Upper lobe of left lung (tissue), 4 donors: ENCODE data around the gene COBLL1.

Experiments
- EP300 ChIP-seq, 4 donors: sonication (generic); formaldehyde crosslinking; IDR thresholded peaks; one replicate each; pipeline ENCODE4 v1.5.1; 2017; ENCODE audit warnings: antibody characterized with exemption in 4 of 4, control low read depth in 2 of 4
- POLR2AphosphoS5 ChIP-seq, 2 donors: sonication (generic); formaldehyde crosslinking; IDR thresholded peaks; one replicate each; pipeline ENCODE4 v1.5.1; 2017; ENCODE audit warnings: antibody characterized with exemption in 2 of 2
- TF ChIP-seq, protein P1 (sequence below), 6 experiments: fragments of 450-650 bp in 4 of 6; fragments of 200-600 bp in 2 of 6; sonication (generic) in 2 of 6; IDR thresholded peaks; one replicate each; pipeline ENCODE4 v1.5.1; 2016 to 2019; ENCODE audit warnings: antibody characterized with exemption in 6 of 6

DNA sequence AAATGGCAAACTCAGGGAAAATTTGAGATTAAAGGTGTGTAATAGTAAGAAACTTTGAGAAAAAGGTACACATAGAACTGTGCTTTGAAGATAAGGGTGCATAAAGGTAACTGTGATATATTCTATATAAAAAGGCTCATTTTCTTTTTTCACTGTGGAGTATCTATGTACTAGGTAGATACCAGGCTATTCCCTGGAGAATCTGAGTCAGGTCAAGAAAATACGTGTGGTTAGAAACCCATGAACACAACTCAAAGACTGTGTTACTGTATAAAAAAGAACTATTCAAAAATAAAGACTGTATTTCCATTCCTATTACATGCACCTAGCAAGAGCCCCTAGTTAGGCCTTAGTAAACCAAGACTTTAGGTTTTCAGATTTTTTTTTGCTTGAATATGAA, 120.2 kb downstream of the COBLL1 start:
- TF ChIP-seq, protein P1, sequence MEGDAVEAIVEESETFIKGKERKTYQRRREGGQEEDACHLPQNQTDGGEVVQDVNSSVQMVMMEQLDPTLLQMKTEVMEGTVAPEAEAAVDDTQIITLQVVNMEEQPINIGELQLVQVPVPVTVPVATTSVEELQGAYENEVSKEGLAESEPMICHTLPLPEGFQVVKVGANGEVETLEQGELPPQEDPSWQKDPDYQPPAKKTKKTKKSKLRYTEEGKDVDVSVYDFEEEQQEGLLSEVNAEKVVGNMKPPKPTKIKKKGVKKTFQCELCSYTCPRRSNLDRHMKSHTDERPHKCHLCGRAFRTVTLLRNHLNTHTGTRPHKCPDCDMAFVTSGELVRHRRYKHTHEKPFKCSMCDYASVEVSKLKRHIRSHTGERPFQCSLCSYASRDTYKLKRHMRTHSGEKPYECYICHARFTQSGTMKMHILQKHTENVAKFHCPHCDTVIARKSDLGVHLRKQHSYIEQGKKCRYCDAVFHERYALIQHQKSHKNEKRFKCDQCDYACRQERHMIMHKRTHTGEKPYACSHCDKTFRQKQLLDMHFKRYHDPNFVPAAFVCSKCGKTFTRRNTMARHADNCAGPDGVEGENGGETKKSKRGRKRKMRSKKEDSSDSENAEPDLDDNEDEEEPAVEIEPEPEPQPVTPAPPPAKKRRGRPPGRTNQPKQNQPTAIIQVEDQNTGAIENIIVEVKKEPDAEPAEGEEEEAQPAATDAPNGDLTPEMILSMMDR (IDR thresholded peaks at IDR 0.05) = no peak
- TF ChIP-seq POLR2AphosphoS5 (IDR thresholded peaks at IDR 0.05) = no peak
- no peak for TF ChIP-seq EP300 (IDR thresholded peaks at IDR 0.05)
